Measurements from ENCODE around the gene GLYATL1. TPM values are rescaled to one million over a fixed set of nuclear protein-coding genes. Genes with fewer than 3 reads are reported as not detected.
"Not testable (repeated sequence)": the region's sequence is repeated elsewhere in the genome, so short reads cannot be mapped to it uniquely, and the experiment has no call there.

GLYATL1 gene
- total RNA-seq, 1 experiment from 2014 or later, result 3.8 TPM

GRCh38 chr11:58998480-58999290 lies 59.4 kb downstream of the GLYATL1 start:
- no peak for DNase-seq
- H3K4me3 ChIP-seq (ENCODE audit: insufficient read depth, low read depth, low read length), result no peak overlapping the region
- H3K36me3 ChIP-seq (replicated peaks; ENCODE audit: control insufficient read depth, insufficient read depth, low read length), result no peaks in the 10 kb centered on the region
- no peaks in the 10 kb centered on the region for H3K27me3 ChIP-seq (ENCODE audit: control insufficient read depth, insufficient read depth, low read length)

- no peak overlapping the region for H3K4me3 ChIP-seq (ENCODE audit: insufficient read depth, low read depth, low read length)
- H3K36me3 ChIP-seq (replicated peaks; ENCODE audit: control insufficient read depth, insufficient read depth, low read length), result no peaks in the 10 kb centered on the region
- no peaks in the 10 kb centered on the region for H3K27me3 ChIP-seq (ENCODE audit: control insufficient read depth, insufficient read depth, low read length)
- DNase-seq, result no peak
Measured at GRCh38 chr11:58999291-58999680, 60.0 kb downstream of the GLYATL1 start.

GRCh38 chr11:59000003-59000402 lies 60.7 kb downstream of the GLYATL1 start:
- Histone ChIP-seq H3K4me3 (ENCODE audit: insufficient read depth, low read depth, low read length) (no peak overlapping the region), H3K36me3 (replicated peaks; ENCODE audit: control insufficient read depth, insufficient read depth, low read length) (no peaks in the 10 kb centered on the region), H3K27me3 (ENCODE audit: control insufficient read depth, insufficient read depth, low read length) (no peaks in the 10 kb centered on the region)
- DNase-seq, result no peak

- H3K4me3 ChIP-seq (ENCODE audit: insufficient read depth, low read depth, low read length); H3K27me3 ChIP-seq (ENCODE audit: control insufficient read depth, insufficient read depth, low read length); H3K36me3 ChIP-seq (replicated peaks; ENCODE audit: control insufficient read depth, insufficient read depth, low read length); DNase-seq: not testable (repeated sequence)
Measured at GRCh38 chr11:59002006-59002405, 62.7 kb downstream of the GLYATL1 start.

Other genes starting within 250 kb of the GLYATL1 start
- gene GLYAT, start 207.5 kb upstream of the GLYATL1 start, total RNA-seq (2014; rRNA removed; shearing (Covaris generic)), result not detected in 2 replicates
- gene GLYATL2, start 94.8 kb upstream of the GLYATL1 start, total RNA-seq (2014; rRNA removed; shearing (Covaris generic)), result not detected in 2 replicates
- not detected in 2 replicates for gene GLYATL1B, start 146.8 kb downstream of the GLYATL1 start, total RNA-seq (2014; rRNA removed; shearing (Covaris generic))
- 10.8 and 13.5 TPM in 2 replicates for gene FAM111B, start 167.7 kb downstream of the GLYATL1 start, total RNA-seq (2014; rRNA removed; shearing (Covaris generic))
- 9.2 and 11.0 TPM in 2 replicates for gene FAM111A, start 203.4 kb downstream of the GLYATL1 start, total RNA-seq (2014; rRNA removed; shearing (Covaris generic))
- 4.9 and 7.6 TPM in 2 replicates for gene DTX4, start 232.6 kb downstream of the GLYATL1 start, total RNA-seq (2014; rRNA removed; shearing (Covaris generic))

All from H7 (cell line).